PC-3 (cell line): ENCODE data around the gene PIGQ. TPM values are rescaled to one million over a fixed set of nuclear protein-coding genes. Genes with fewer than 3 reads are reported as not detected.

Source experiments
- ATAC-seq: fragments of 200-7000 bp; cut with Tn5 transposase; 2 replicates; pipeline ENCODE4 v1.9.1; 2020; ENCODE audit warnings: mild to moderate bottlenecking, moderate library complexity
- BruUV-seq: library from RNA; stranded (reverse); fragments of 400-500 nt; replicated peaks from 2 replicates; lab custom pipeline; 2021; lab: Mats Ljungman, UMichigan
- CTCF ChIA-PET: fragments of 300-600 bp; sonication (Branson Sonifier 250); formaldehyde crosslinking; loops from one replicate; lab custom pipeline; 2022; ENCODE audit warnings: antibody characterized with exemption; lab: Charles Lee
- POLR2A ChIA-PET: fragments of 300-600 bp; sonication (Branson Sonifier 250); formaldehyde crosslinking; loops from one replicate; lab custom pipeline; 2022; ENCODE audit warnings: antibody characterized with exemption; ENCODE audit not compliant: unreplicated experiment; lab: Charles Lee
- DNase-seq: peaks from one replicate; pipeline ENCODE4 v3.0.0-alpha.2; 2015
- H2AFZ ChIP-seq: fragments of 300-600 bp; sonication (generic); 2 replicates; pipeline ENCODE4 v1.6.0; 2016; ENCODE audit warnings: antibody characterized with exemption, low read length
- H3F3A ChIP-seq: fragments of 300-600 bp; sonication (generic); one replicate; pipeline ENCODE4 v1.6.0; 2017; ENCODE audit warnings: antibody characterized with exemption, low read length, control low read depth, mild to moderate bottlenecking; ENCODE audit not compliant: unreplicated experiment
- H3K27ac ChIP-seq: fragments of 300-600 bp; sonication (generic); 2 replicates; pipeline ENCODE4 v1.5.1; 2016; ENCODE audit warnings: mild to moderate bottlenecking, low read length
- H3K27me3 ChIP-seq: fragments of 300-600 bp; sonication (generic); 2 replicates; pipeline ENCODE4 v1.6.1; 2016; ENCODE audit warnings: low read length, mixed read lengths
- H3K36me3 ChIP-seq: fragments of 300-600 bp; sonication (generic); 2 replicates; pipeline ENCODE4 v1.6.1; 2016; ENCODE audit warnings: low read depth, mixed run types, low read length, mixed read lengths
- H3K4me1 ChIP-seq: fragments of 300-600 bp; sonication (generic); 2 replicates; pipeline ENCODE4 v1.5.1; 2016; ENCODE audit warnings: low read length; ENCODE audit not compliant: insufficient read depth
- H3K4me2 ChIP-seq: fragments of 300-600 bp; sonication (generic); 2 replicates; pipeline ENCODE4 v1.6.0; 2016; ENCODE audit warnings: low read length
- H3K4me3 ChIP-seq: fragments of 300-600 bp; sonication (generic); 2 replicates; pipeline ENCODE4 v1.5.1; 2016; ENCODE audit warnings: mild to moderate bottlenecking, low read length, mixed read lengths
- H3K79me2 ChIP-seq: fragments of 300-600 bp; sonication (generic); 2 replicates; pipeline ENCODE4 v1.6.1; 2017; ENCODE audit warnings: low read length, mixed read lengths
- H3K9ac ChIP-seq: fragments of 300-600 bp; sonication (generic); 2 replicates; pipeline ENCODE4 v1.6.0; 2016; ENCODE audit warnings: mild to moderate bottlenecking, low read length
- H3K9me2 ChIP-seq: fragments of 300-600 bp; sonication (generic); replicated peaks from 2 replicates; pipeline ENCODE4 v1.6.1; 2016; ENCODE audit warnings: mixed run types, low read length, mixed read lengths
- H3K9me3 ChIP-seq: fragments of 300-600 bp; sonication (generic); 2 replicates; pipeline ENCODE4 v1.6.1; 2016; ENCODE audit warnings: low read length, mixed read lengths
- H4K20me1 ChIP-seq: fragments of 300-600 bp; sonication (generic); 2 replicates; pipeline ENCODE4 v1.6.1; 2016; ENCODE audit warnings: low read length, mixed read lengths
- CTCF ChIP-seq: fragments of 300-600 bp; sonication (generic); conservative IDR thresholded peaks from 2 replicates; pipeline ENCODE4 v1.5.1; 2017; ENCODE audit warnings: antibody characterized with exemption, low read depth, mild to moderate bottlenecking, low read length
- EZH2 ChIP-seq: fragments of 300-600 bp; sonication (generic); IDR thresholded peaks from one replicate; pipeline ENCODE4 v1.6.1; 2017; ENCODE audit warnings: antibody characterized with exemption, mild to moderate bottlenecking, low read length; ENCODE audit not compliant: unreplicated experiment
- EZH2phosphoT487 ChIP-seq: fragments of 300-600 bp; sonication (generic); IDR thresholded peaks from 2 replicates; pipeline ENCODE4 v1.6.1; 2018; ENCODE audit warnings: mild to moderate bottlenecking, antibody characterized with exemption, low read length, borderline replicate concordance
- intact Hi-C: fragments of 100-400 bp; cut with micrococcal nuclease; formaldehyde crosslinking; loops from 2 replicates; pipeline ENCODE4 v1.9.0; 2023
- total RNA-seq: library from RNA; depleted of rRNA; stranded (reverse); fragments of >200 nt; gene quantifications from 2 replicates; pipeline ENCODE4 v1.2.3, GENCODE V29; 2014

Gene PIGQ
- total RNA-seq, 1 experiment from 2014 or later = 36.0 TPM

GRCh38 chr16:619476-620100 is 49.8 kb downstream of the PIGQ start:
- ATAC-seq = no peak
- Histone ChIP-seq H3F3A (no peaks in the 10 kb centered on the region), H3K36me3 (no peaks in the 10 kb centered on the region), H3K27ac (no peak overlapping the region), H3K4me3 (no peak overlapping the region), H3K9me3 (no peaks in the 10 kb centered on the region), H3K9ac (no peak overlapping the region), H3K79me2 (0 out of 2 replicates have a peak, but pooled peaks cover 3% of the 10 kb centered on the region), H3K4me2 (no peak overlapping the region), H2AFZ (no peak overlapping the region), H4K20me1 (no peaks in the 10 kb centered on the region), H3K27me3 (no peaks in the 10 kb centered on the region), H3K9me2 (no peaks in the 10 kb centered on the region), H3K4me1 (peaks cover 14% of the 10 kb centered on the region)
- intact Hi-C loops = no loop called here
- DNase-seq = no peak
- ChIA-PET POLR2A (no interaction called here), CTCF (no interaction called here)
- no TSS peak for BruUV-seq
- no peak for TF ChIP-seq EZH2
- no peak for TF ChIP-seq CTCF
- TF ChIP-seq EZH2phosphoT487 = no peak

- H3K9me2 ChIP-seq = no peaks in the 10 kb centered on the region
- H3K4me3 ChIP-seq = no peak overlapping the region
- intact Hi-C loops = no loop called here
- H3K9ac ChIP-seq = no peak overlapping the region
- H3K36me3 ChIP-seq = no peaks in the 10 kb centered on the region
- no peak for TF ChIP-seq CTCF
- no peak for TF ChIP-seq EZH2phosphoT487
- TF ChIP-seq EZH2 = no peak
- H3K27me3 ChIP-seq = no peaks in the 10 kb centered on the region
- no peak for ATAC-seq
- no peaks in the 10 kb centered on the region for H3K9me3 ChIP-seq
- DNase-seq = no peak
- H3K4me1 ChIP-seq = peaks cover 14% of the 10 kb centered on the region
- 0 out of 2 replicates have a peak, but pooled peaks cover 3% of the 10 kb centered on the region for H3K79me2 ChIP-seq
- CTCF ChIA-PET = no interaction called here
- no peak overlapping the region for H3K4me2 ChIP-seq
- H3F3A ChIP-seq = no peaks in the 10 kb centered on the region
- no peaks in the 10 kb centered on the region for H4K20me1 ChIP-seq
- no peak overlapping the region for H3K27ac ChIP-seq
- POLR2A ChIA-PET = no interaction called here
- no peak overlapping the region for H2AFZ ChIP-seq
- BruUV-seq = no TSS peak
Measured at GRCh38 chr16:620700-621525, 51.1 kb downstream of the PIGQ start.
